Embryonic facial prominence (tissue), 1 donor: ENCODE results near the gene SLF2.
"Not testable (repeated sequence)": the region's sequence is repeated elsewhere in the genome, so short reads cannot be mapped to it uniquely, and the experiment has no call there.

Experiments used
- DNase-seq: peaks from one replicate; pipeline ENCODE4 v3.0.0-alpha.2; 2016; ENCODE audit errors: extremely low spot score

SLF2 gene

GRCh38 chr10:100960251-100960650 is 47.5 kb downstream of the SLF2 start:
- DNase-seq, result no peak

DNA sequence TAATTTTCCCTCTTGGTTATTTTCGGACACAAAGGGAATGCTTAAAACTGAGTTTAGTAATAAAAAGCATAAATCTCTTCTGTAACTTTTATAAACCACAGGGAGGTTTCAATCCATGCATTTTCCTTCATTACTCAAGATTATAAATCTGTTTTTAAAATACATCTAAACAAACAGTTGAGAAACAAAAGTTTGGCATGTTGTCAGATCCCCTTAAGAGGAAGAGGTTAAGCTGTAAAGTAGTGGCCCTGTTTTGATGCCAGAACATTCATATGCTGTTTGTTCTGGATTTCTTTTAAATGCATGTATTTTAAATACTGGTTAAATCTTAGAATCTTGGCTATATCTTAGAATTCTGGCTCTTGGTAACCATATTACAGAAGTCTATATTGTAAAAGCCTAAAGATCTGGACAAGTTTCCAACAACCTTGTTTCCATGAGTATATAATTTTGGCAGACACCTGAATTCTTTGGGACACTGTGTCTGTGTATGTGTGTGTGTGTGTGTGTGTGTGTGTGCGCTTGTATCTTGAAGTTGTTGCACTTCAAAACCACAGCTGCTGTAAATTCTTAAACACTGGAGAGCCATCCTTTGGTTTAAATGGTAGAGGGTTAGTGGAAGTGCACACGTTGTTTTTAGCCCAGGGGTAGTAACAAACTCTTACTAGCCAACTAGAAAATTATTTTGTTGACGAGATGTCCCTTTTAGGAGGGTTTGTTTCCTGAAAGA is 49.8 kb downstream of the SLF2 start:
- no peak for DNase-seq

- DNase-seq, result no peak
Measured at GRCh38 chr10:100963826-100964225, 51.1 kb downstream of the SLF2 start.

DNA sequence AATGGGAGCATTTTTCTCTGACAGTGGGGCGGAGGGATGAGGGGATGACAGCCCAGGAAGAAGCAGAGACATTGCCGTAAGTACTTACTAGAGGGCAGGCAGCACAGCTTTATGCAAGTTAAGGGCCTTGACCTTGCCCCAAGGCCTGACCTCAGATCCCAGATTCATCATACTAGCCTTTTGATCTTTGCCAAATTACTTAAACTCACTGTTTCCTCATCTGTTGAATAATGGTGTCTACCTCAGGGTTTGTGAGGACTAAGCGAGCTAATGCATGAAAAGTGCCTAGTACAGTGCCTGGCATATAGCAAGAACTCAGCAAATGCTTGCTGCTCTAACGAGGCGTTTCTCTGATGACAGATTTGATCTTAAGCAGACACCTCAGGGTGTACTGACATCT is 53.1 kb downstream of the SLF2 start:
- DNase-seq, result no peak

DNA sequence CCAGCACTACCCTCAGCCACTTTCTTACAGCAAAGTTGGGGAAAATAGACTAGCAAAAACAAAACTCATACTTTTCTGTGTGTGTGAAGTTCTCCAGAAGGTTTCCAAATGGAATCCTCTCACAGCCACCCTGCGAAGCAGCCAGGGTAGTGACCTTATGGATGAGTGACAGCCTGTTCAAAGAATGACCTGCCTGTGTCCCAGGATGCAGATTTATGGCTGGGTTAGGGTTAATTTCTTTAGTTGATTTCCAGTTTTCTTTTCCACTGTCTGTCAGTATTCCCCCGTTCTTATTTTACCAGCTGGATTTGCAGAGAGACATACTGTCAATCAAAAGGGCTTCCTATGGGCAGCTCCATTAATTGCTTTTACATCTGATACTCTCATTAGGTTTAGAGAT is 54.1 kb downstream of the SLF2 start:
- no peak for DNase-seq

DNA sequence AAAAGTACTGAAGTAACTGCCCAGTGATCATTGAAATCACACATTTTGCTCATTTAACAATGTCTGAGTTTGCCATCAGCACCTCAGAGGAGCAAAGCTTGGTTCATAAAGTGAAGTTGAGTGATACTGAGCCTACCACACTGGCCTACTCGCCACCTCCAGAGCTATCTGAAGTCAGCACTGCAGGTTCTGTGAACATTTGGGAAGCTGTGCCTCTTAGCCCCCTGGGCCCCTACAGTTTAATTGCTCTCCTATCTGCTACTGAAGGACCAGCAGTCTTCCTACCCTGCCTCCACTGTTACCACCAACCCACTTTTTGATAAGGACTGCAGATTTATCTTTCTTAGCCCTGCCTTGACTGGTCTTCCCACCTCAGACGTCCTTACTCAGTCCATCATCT is 54.6 kb downstream of the SLF2 start:
- no peak for DNase-seq

DNA sequence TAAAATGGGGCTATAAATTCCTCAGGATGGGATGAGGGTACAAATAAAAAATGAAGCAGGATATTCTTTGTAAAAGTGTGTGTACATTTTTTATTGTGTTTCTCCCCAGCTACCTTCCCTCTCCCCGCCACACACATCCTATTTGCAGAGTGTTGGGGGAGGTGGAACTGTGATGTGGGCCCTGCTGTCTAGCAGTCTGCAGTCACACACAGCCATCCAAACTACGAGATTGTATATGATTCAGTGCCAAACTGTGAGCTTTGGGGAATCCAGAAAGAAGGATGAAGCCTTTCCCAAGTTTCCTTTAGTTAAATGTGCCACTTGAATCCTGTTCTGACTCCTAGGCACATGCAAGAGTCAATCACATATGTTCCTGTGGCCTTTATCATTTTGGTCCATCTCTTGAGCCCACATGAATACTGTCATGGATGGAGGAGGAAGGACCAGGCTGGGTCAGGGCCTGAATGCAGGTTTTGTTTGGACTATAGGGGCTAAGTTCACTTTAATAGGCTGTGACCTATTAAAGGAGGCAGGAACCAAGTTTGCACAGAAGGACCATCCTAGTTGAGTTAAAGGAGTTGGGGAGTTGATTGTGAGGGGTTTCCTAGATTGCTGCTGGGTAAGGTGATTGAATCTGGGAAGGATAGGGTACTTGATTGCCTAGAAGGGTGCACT is 55.4 kb downstream of the SLF2 start:
- no peak for DNase-seq

- no peak for DNase-seq
Measured at GRCh38 chr10:100968863-100969186, 56.1 kb downstream of the SLF2 start.

GRCh38 chr10:100969187-100970075 is 56.7 kb downstream of the SLF2 start, which contains the start of gene SEMA4G:
Gene SEMA4G (plus strand): TSS chr10:100969504. CDS start chr10:100972913, 3,409 bp downstream.
- DNase-seq, result no peak

- DNase-seq, result no peak
Measured at GRCh38 chr10:100970076-100970913, 57.5 kb downstream of the SLF2 start.

GRCh38 chr10:100970914-100971811 is 58.4 kb downstream of the SLF2 start:
- DNase-seq, result no peak

DNA sequence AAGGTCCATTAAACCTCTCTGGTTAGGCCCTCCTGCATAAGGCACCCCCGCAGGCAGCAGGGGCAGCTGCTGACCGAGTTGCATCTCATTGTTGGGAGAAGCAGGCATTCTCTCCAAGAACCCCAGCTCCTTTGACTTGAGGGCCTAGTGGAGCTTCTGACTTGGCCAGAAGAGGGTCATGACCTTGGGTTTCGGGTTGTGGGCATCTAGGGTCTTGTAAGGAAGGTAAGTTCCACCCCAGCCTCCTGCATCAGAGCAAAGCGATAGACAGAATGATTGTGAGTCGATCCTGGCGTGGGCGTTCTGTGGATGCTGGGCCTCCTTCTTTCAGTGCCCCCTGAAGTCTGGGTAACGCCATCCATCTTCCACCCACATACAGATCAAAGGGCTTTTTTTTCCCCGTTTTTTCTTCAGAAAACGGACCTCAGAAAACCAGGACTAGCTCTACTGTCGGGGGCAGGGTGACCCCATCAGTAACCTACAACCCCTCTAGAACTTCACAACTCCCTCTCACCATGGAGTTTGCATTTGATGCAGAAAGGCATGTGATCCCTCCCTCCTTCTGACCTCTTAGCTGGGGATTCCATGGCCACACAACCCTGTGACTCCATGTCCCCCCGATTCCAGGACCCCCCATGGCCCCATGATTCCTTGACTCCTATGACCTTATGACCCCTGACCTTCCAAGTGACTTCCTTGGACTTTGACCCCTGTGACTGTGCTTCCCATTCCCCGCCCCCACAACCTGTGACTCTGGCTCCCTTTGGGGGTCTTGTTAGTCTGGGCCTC is 59.5 kb downstream of the SLF2 start:
- no peak for DNase-seq

DNA sequence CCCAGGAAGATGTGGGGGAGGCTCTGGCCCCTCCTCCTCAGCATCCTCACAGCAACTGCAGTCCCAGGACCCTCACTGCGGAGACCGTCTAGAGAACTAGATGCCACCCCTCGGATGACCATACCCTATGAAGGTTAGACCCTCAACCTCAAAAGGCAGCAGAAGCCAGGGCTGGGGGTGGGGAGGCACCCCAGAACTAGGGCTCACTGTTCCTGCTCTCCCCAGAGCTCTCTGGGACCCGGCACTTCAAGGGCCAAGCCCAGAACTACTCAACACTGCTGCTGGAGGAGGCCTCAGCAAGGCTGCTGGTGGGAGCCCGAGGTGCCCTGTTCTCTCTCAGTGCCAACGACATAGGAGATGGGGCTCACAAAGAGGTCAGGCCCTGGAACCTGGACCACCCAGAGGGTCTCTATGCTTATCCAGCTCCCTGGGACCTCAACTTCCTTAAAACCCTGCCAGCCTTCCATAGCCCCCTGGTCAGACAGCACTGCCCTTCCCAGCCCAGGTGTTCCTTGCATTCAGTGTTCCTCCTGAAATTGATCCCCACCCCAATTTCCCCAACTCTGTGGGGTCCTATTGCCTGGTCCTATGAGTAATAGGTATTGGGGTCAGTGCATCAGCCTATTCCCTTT is 60.3 kb downstream of the SLF2 start:
- no peak for DNase-seq

DNA sequence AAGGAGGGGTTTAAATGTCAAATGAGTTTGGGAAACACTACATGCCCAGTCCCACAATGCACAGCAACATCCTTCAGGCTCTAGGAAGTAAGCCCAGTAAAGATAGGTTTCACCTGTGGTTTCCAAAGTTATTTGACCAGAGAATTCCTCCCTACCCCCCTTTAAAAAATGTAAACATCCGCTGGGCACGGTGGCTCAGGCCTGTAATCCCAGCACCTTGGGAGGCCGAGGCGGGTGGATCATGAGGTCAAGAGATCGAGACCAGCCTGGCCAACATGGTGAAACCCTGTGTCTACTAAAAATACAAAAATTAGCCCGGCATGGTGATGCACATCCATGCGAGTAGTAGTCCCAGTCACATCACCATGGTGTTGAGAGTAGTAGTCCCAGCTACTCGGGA is 62.6 kb downstream of the SLF2 start:
- DNase-seq, result not testable (repeated sequence)

DNA sequence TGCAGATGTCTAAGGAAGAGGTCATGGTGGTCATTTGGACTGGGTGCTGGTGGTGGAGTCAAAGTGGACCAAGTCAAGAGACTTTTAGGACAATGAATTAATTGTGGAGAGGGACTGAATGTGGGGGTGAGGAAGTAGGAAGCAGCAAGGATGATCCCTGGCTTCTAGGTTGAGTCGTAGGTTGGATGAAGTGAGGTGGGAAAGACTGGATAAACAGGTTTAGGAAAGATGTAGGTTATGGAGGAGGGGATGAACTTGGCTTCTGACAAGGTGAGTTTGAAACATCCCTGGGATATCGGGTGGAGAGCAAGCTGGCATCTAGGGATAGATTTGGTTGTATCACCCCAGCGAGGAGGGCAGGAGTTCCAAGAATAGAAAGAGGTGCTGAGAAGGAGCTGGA is 64.1 kb downstream of the SLF2 start:
- DNase-seq, result no peak

- no peak for DNase-seq
Measured at GRCh38 chr10:100977436-100977835, 64.7 kb downstream of the SLF2 start.

DNA sequence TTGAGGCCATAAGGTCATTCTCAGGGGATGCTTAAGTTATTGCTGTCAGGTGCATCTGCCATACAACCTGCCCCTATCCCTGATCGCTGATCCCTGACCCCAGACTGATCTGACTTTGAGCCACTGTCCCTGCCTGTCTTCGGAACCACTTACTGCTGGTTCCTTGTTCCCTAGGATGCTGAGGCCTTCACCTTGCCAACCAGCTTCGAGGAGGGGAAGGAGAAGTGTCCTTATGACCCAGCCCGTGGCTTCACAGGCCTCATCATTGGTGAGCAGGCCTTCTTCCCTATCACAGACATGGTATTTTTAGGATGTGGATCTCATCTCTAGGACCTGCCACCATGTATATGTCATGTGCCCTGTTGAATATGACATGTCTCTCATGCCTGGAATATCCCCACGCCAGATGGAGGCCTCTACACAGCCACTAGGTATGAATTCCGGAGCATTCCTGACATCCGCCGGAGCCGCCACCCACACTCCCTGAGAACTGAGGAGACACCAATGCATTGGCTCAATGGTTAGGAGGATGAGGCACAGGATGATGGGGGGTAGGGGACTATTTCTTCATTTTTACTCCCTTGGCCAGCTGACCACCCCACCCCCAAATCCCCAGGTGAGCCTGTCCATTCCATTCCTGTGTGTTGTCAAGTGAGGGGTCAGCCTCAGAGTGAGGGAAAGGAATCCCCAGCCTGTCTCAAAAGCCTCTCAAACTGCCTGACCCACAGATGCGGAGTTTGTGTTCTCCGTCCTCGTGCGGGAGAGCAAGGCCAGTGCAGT is 65.5 kb downstream of the SLF2 start:
- no peak for DNase-seq

GRCh38 chr10:100978901-100979195 is 66.1 kb downstream of the SLF2 start:
- DNase-seq, result no peak

GRCh38 chr10:100979791-100980272 is 67.1 kb downstream of the SLF2 start:
- DNase-seq, result no peak
